Measurements from ENCODE around the gene CHRNA10.
"Not testable (repeated sequence)": the region's sequence is repeated elsewhere in the genome, so short reads cannot be mapped to it uniquely, and the experiment has no call there.

CHRNA10 gene

GRCh38 chr11:3664032-3664630 lies 7.1 kb downstream of the CHRNA10 start:
- DNase-seq = no peak

DNA sequence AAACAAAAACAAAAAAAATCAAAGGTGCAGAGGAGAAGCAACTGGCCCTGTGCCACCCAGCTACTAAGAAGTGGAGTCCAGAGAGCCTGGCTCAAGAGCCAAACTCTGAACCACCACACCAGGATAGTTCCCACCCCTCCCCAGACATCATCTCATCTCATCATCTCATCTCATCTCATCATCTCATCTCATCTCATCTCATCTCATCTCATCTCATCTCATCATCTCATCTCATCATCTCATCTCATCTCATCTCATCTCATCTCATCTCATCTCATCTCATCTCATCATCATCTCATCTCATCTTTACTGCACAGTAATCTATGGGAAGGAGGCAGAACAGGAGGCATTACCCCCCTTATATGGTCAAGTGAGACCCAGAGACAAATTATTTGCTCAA lies 8.3 kb downstream of the CHRNA10 start:
- no peak for DNase-seq

GRCh38 chr11:3660960-3661359 lies 10.2 kb downstream of the CHRNA10 start:
- no peak for DNase-seq

- no peak for DNase-seq
These were observed 11.3 kb downstream of the CHRNA10 start for GRCh38 chr11:3659595-3660515.

- DNase-seq = no peak
These were observed 12.9 kb downstream of the CHRNA10 start for GRCh38 chr11:3658252-3658651.

- DNase-seq = not testable (repeated sequence)
These were observed 13.9 kb downstream of the CHRNA10 start for GRCh38 chr11:3657331-3657730.

DNA sequence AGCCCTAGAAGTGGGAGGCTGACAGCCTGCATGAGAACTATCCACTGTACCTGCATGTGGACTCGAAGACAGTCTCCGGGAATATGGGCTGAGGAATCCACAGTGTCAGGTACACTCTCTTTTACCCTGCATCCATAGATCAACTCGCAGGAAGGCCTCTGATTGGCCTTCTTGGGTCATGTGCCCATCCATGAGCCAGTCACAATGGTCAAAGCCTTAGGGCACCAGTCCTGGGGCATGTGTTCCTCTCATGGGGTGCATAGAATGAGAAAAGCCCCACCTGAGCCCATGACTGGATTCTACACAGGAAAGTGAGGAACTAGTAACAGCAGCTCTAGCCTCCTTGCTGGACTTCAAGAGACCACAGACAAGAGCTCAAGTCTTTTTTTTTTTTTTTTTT lies 15.6 kb downstream of the CHRNA10 start:
- DNase-seq = no peak

DNA sequence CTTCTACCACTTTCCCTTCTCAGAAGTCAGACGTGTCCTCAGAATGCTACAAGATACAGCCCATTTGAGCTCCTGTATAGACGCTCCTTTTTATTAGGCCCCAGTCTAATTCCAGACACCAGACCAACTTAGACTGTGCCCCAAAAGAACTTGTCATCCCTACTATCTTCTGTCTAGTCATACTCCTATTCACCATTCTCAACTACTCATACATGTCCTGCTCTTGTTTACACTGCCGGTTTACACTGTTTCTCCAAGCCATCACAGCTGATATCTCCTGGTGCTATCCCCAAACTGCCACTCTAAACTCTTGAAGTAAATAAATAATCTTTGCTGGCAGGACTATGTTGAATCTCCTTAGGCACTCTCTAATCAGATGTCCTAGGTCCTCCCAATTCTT lies 18.7 kb downstream of the CHRNA10 start:
- not testable (repeated sequence) for DNase-seq

GRCh38 chr11:3649374-3649773 lies 21.8 kb downstream of the CHRNA10 start:
- DNase-seq = not testable (repeated sequence)

- not testable (repeated sequence) for DNase-seq
These were observed 22.3 kb downstream of the CHRNA10 start for GRCh38 chr11:3648843-3649242.

GRCh38 chr11:3645552-3645951 lies 25.6 kb downstream of the CHRNA10 start:
- no peak for DNase-seq

GRCh38 chr11:3644817-3645235 lies 26.4 kb downstream of the CHRNA10 start, which contains the start of gene ART1:
TSS of gene ART1 (plus strand) at chr11:3645128. CDS start at chr11:3659214, 14,086 bp downstream.
- DNase-seq = no peak

DNA sequence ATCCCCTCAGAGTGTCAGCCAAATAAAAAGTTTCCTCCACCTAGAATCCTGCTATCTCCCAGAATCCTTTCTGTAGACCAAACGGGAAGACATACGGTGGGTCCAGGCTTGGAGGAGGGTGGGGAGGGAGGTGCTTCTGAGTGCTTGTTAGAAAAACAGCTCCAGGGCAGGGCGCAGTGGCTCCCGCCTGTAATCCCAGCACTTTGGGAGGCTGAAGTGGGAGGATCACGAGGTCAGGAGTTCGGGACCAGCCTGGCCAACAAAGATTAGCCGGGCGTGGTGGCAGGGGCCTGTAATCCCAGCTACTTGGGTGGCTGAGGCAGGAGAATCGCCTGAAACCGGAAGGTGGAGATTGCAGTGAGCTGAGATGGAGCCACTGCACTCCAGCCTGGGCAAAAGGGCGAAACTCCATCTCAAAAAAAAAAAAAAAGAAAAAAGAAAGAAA lies 28.1 kb downstream of the CHRNA10 start:
- DNase-seq = peak; percentile 30

DNA sequence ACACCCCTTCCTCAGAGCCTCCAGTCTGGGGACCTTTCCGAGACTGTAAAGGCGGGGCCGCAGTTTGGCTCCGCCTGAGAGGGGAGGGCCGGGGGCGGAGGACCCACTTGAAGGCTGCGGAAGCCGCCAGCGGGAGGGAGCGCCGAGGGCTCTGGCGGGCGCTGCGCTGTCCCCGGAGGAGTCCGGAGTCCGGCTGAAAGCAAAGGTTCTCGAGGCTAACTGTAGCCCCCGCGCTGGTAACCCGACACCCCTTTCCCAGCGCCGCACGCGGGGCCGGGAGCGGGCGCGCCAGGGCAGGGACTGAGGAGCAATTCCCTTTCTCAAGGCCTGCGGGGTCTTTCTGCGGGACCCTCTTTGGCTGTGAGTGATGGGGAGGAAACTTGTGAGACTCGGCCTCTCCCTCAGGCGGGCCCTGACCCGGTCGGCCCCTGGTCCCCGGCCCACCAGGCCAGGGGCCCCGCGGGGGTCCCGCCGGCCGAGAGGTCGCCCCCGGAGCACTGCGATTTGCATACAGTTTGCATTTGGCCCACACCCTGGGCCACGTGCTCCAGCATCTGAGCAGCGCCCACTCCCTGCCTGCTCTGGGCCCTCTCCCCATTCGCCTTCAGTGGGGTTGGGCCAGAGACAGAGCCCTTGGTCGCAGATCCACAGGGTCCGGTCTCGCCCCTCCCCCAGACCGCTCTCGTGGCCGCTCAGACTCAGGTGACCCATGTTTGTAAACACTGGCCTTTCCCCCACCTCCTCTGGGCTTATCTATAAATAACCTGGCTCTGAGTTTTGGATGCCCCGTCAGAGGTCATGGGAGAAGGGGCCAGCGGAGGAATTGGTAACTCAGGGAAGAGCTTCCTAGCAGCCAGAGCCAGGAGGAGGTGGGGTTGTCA lies 28.9 kb downstream of the CHRNA10 start:
- DNase-seq = no peak

DNA sequence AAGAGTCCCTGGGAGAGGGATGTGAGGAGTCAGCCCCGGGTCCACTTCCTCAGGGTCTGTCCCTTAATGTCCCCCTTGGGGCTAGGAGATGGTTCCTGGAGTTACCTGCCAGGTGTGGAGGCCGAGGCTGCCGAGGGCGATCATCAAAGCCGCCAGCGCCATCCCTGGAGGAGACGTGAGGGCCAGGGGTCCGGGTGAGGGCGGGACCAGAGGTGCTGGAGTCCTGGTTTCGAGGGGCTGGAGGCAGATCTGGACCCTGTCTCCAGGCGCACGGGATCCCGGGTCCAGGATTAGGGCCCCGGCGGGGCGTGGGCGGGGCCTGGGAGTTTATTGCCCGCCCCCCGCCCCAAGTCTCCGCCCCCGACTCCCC lies 29.5 kb downstream of the CHRNA10 start, which contains the start of gene ART5:
TSS of gene ART5 (minus strand) at position 292 of the 370 bp plus-strand sequence. CDS start at position 162, 130 bp downstream.
- DNase-seq = no peak

- no peak for DNase-seq
These were observed 30.0 kb downstream of the CHRNA10 start for GRCh38 chr11:3641191-3641590.

- no peak for DNase-seq
These were observed 31.3 kb downstream of the CHRNA10 start for GRCh38 chr11:3639841-3640240.

- no peak for DNase-seq
These were observed 32.7 kb downstream of the CHRNA10 start for GRCh38 chr11:3638513-3638912.

- no peak for DNase-seq
These were observed 34.0 kb downstream of the CHRNA10 start for GRCh38 chr11:3637201-3637600.

GRCh38 chr11:3635641-3636375 lies 35.4 kb downstream of the CHRNA10 start:
- DNase-seq = no peak

DNA sequence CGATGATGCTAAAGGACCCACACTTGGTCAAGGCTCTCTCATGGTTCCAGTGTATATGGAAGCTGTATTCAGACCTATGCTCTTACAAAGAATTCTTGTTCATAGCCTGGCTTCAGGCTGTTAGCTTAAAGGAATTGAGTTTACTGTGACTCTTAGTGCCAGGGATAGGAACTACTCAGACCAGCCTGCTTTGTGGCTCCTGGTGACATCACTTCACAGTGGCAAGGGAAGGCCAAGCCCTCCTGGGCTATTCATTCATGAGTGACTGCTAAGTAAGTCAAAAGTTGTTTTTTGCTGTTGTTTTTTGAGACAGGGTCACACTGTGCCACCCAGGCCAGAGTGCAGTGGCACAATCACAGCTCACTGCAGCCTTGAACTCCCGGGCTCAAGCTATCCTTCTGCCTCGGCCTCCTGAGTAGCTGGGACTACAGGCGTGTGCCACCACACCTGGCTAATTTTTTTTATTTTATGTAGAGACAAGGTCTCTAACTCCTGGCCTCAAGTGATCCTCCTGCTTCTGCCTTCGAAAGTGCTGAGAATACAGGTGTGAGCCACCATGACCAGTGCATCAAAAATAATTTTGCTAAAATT lies 39.0 kb downstream of the CHRNA10 start:
- no peak for DNase-seq

DNA sequence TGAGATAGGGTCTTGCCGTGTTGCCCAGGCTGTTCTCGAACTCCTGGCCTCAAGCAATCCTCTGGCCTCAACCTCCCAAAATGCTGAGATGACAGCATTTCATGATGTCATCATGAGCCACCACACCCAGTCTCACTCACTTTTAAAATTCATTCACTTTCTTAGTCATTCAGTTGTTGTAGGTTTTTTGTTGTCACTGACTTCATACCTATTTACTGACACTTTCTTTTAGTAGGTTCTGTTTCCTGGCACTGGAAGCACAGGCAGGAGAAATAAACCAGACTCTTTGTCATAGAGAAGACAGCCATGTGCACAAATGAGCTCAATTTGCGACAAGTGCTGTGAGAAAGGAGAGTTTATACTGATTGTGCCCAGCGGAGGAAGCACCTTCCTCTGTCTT lies 39.9 kb downstream of the CHRNA10 start:
- DNase-seq = no peak
